ENCODE measurements around the gene NFATC3. TPM values are rescaled to one million over a fixed set of nuclear protein-coding genes. Genes with fewer than 3 reads are reported as not detected.

NFATC3 gene
- total RNA-seq, 4 donors from 2014 or later, result 28.2 to 49.2 (median 31.9) TPM

DNA sequence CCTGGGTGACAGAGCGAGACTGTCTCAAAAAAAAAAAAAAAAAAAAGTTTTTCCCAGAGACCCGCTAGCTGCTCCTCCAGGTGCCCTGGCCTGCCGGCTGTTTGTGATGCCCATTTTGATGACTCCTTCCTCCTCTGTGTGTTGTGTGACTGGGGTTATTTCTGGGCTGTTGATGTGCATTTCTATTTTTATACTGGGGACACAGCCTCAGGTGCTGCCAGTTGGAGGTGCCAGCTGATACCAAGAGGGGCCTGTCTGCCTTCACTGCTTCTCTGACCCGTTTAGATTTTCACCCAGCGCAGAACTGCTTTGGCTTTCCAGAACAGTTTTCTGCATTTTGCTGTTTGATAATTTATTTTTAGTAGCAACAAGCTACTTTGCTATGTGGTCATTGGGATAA lies 166.7 kb downstream of the NFATC3 start:
- WGBS, 2 donors, result 61 to 71% methylated on average over 5 of the region's 5 CpGs
- no peak for DNase-seq (ENCODE audit: low spot score in 2 of 2)
- intact Hi-C loops (cut with DNase I; ENCODE audit: low total_unique reads), result no loop called here
- TF ChIP-seq CTCF (IDR thresholded peaks at IDR 0.05), result no peak
- TF ChIP-seq POLR2A (IDR thresholded peaks at IDR 0.05), result no peak
- no peak overlapping the region for H3K4me3 ChIP-seq (ENCODE audit: low read depth, poor library complexity, severe bottlenecking)

- intact Hi-C loops (cut with DNase I; ENCODE audit: low total_unique reads), result no loop called here
- no peak for DNase-seq (ENCODE audit: low spot score in 2 of 2)
- 55 to 74% methylated on average over 5 of the region's 5 CpGs for WGBS, 2 donors
- H3K4me3 ChIP-seq (ENCODE audit: low read depth, poor library complexity, severe bottlenecking), result no peak overlapping the region
- TF ChIP-seq POLR2A (IDR thresholded peaks at IDR 0.05) (no peak), CTCF (IDR thresholded peaks at IDR 0.05) (no peak)
Measured at GRCh38 chr16:68252383-68252782, 167.2 kb downstream of the NFATC3 start.

GRCh38 chr16:68253721-68254120 lies 168.6 kb downstream of the NFATC3 start:
- WGBS, 2 donors, result 94% methylated on average over 4 of the region's 4 CpGs
- no peak for DNase-seq (ENCODE audit: low spot score in 2 of 2)
- TF ChIP-seq CTCF (IDR thresholded peaks at IDR 0.05) (no peak), POLR2A (IDR thresholded peaks at IDR 0.05) (no peak)
- intact Hi-C loops (cut with DNase I; ENCODE audit: low total_unique reads), result no loop called here
- no peak overlapping the region for H3K4me3 ChIP-seq (ENCODE audit: low read depth, poor library complexity, severe bottlenecking)

DNA sequence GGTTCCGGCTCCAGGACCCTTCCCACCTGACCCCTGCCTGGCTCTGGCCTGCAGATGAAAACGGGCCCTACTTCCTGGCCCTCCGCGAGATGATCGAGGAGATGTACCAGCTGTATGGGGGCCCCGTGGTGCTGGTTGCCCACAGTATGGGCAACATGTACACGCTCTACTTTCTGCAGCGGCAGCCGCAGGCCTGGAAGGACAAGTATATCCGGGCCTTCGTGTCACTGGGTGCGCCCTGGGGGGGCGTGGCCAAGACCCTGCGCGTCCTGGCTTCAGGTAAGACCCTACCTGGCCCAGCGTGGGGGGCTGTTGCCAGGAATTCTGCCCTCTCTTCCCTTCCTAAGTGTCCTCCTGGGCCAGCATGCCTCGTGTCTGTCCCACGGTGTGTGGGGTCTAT lies 170.5 kb downstream of the NFATC3 start:
- 92 to 94% methylated on average over 18 of the region's 18 CpGs for WGBS, 2 donors
- H3K4me3 ChIP-seq (ENCODE audit: low read depth, poor library complexity, severe bottlenecking), result no peak overlapping the region
- TF ChIP-seq POLR2A (IDR thresholded peaks at IDR 0.05) (no peak), CTCF (IDR thresholded peaks at IDR 0.05) (no peak)
- intact Hi-C loops (cut with DNase I; ENCODE audit: low total_unique reads), result no loop called here
- no peak for DNase-seq (ENCODE audit: low spot score in 2 of 2)

- no peak overlapping the region for H3K4me3 ChIP-seq (ENCODE audit: low read depth, poor library complexity, severe bottlenecking)
- DNase-seq (ENCODE audit: low spot score in 2 of 2), result no peak
- intact Hi-C loops (cut with DNase I; ENCODE audit: low total_unique reads), result no loop called here
- no peak for TF ChIP-seq CTCF (IDR thresholded peaks at IDR 0.05)
- TF ChIP-seq POLR2A (IDR thresholded peaks at IDR 0.05), result no peak
- 55 to 68% methylated on average over 5 to 6 of the region's 6 CpGs for WGBS, 2 donors
Measured at GRCh38 chr16:68257251-68257905, 172.2 kb downstream of the NFATC3 start.
